GF-D8 (cell line): ENCODE data around the gene TBCD.

Source experiments
- DNase-seq: peaks from one replicate; lab custom pipeline; 2025; lab: John Stamatoyannopoulos, UW

Gene TBCD

GRCh38 chr17:82925336-82925735 lies 173.5 kb downstream of the TBCD start:
- DNase-seq, result no peak

DNA sequence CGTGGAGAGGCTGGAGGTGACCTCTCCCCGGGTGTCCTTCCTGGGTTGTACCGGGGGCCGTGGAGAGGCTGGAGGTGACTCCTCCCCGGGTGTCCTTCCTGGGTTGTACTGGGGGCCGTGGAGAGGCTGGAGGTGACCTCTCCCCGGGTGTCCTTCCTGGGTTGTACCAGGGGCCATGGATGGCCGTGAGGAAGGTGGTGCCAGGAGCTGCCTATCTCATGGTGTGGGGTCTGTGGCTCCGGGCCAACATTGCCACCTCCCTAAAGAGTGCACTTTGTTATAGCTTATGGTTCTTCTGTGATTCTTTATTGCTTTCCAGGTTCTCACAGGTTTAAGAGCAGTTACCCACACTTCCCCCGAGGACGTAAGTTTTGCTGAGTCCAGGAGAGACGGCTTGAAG lies 174.2 kb downstream of the TBCD start:
- no peak for DNase-seq

DNA sequence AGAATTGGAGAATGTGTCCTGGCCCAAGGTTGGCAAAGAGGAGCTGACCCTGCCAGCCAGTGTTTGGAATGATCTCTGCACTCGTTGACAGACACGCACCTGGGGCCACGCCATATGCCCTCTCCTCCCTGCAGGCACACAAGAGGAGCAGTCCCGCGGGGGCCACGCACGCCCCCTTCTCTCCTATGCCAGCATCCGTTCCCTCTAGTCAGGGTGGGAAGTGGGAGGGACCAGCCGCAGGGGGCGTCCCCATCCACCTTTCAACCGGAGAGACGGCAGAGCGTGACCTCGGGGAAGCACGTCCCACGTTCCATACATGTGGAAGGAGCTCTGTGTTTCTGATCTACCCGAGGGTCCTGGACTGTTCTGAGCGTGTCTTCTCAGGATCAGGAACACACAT lies 174.9 kb downstream of the TBCD start:
- no peak for DNase-seq

- DNase-seq, result no peak
Observed at GRCh38 chr17:82927311-82927660, 175.4 kb downstream of the TBCD start.

GRCh38 chr17:82927661-82928601 lies 176.1 kb downstream of the TBCD start:
- no peak for DNase-seq

- DNase-seq, result no peak
Observed at GRCh38 chr17:82929011-82929622, 177.3 kb downstream of the TBCD start.

- no peak for DNase-seq
Observed at GRCh38 chr17:82929676-82930042, 177.8 kb downstream of the TBCD start.

- no peak for DNase-seq
Observed at GRCh38 chr17:82930043-82930923, 178.4 kb downstream of the TBCD start.

GRCh38 chr17:82930924-82931698 lies 179.2 kb downstream of the TBCD start:
- no peak for DNase-seq

DNA sequence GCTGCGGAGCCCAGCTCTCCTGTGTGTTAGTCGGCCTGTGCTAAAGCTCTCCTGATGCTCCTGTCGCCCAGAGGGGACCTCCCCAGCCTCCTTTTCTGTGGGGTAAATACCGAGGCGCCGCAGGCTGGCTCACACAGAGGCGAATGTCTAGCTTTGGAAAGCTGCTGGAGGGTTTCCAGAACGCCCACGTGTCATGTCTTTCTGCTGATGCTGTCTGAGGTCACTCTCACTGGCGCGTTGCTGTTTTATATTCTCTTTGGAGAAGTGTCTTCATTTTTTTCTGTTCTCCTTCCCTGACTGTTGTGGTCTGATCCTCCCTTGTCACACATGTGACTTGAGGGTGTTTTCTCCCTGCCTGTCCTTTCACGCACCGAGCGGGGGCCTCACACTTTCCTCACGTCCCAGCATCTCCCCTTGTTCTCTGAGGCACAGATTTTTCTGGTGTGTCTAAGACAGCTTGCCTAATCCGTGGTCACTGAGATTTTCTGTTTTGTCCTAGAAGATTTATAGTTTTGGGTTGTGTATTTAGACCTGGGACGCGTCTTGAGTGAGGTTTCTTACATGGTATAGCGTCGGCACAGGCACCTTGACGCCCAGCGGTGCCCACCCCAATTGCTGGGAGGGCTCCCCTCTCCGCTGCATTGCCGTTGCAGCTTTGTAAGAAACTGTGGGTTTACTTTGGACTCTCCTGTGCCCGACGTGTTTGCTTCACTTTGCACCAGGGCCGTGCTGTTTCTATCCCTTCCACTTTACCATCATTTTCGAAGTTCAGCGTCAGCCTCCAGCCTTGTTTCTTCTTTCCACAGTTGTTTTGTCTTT lies 180.0 kb downstream of the TBCD start:
- no peak for DNase-seq

- DNase-seq, result no peak
Observed at GRCh38 chr17:82932518-82933310, 180.8 kb downstream of the TBCD start.

GRCh38 chr17:82933911-82934310 lies 182.0 kb downstream of the TBCD start:
- DNase-seq, result no peak

- DNase-seq, result no peak
Observed at GRCh38 chr17:82935966-82936767, 184.3 kb downstream of the TBCD start.

DNA sequence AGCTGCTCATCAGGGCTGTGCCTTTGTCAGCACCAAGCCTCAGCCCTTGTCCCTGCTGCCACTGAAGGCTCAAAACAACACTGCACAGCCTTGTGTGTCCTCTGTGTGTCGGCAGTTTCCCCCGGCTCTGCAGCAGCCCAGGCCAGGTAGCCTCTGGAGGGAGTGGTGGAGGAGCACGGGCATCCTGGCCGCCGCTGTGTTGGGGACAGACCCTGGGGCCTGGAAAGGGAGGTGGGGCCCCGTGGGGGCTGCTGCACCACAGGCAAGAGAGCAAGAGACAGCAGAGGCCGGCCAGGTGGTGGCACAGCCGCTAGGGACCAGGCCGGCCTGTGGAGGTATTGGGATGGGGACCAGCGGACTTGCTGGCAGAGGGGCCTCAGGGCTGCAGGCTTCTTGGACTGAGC lies 184.9 kb downstream of the TBCD start:
- no peak for DNase-seq

GRCh38 chr17:82937411-82938371 lies 185.8 kb downstream of the TBCD start:
- no peak for DNase-seq

DNA sequence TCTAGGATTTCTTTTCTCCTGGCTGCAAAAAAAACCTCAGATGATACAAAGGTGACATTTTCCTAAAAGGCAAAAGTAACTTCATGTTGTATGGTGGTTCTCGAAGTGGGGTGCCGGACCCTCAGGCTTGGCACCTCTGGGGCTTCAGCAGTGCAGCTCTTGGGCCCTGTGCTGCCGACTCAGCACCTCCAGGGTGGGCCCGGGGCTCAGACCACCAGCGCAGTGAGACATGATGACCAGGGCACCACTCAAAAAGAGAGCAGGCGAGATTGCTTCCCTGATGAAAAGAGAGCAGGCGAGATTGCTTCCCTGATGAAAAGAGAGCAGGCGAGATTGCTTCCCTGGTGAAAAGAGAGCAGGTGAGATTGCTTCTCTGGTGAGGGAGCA lies 186.6 kb downstream of the TBCD start:
- no peak for DNase-seq

- no peak for DNase-seq
Observed at GRCh38 chr17:82938873-82939620, 187.2 kb downstream of the TBCD start.
